ENCODE results near the gene PCSK5. TPM values are rescaled to one million over a fixed set of nuclear protein-coding genes. Genes with fewer than 3 reads are reported as not detected.
"Not testable (repeated sequence)": the region's sequence is repeated elsewhere in the genome, so short reads cannot be mapped to it uniquely, and the experiment has no call there.

PCSK5 gene
- total RNA-seq, 1 donor from 2014 or later = 24.5 TPM

DNA sequence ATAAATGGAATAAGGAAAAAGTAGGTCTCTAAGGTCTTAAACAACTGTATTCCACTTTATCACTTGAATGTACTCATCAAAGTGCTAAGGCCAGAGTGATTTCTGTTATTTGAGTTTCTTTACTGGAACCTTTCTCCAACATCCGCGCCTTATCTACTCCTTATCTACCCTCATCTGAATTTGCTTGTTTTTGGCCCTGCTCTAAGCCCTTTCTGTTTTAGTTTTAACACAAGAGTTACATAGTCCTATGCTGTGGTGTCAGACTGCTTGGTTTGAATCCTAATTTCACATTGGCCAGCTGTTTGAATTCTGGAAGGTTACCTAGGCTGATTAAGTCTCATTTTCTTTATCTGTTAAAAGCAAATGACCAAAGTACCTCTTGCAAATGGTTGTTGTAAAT is 128.3 kb downstream of the PCSK5 start:
- DNase-seq = no peak

- no peak for DNase-seq
Measured at GRCh38 chr9:76020652-76021051, 130.2 kb downstream of the PCSK5 start.

DNA sequence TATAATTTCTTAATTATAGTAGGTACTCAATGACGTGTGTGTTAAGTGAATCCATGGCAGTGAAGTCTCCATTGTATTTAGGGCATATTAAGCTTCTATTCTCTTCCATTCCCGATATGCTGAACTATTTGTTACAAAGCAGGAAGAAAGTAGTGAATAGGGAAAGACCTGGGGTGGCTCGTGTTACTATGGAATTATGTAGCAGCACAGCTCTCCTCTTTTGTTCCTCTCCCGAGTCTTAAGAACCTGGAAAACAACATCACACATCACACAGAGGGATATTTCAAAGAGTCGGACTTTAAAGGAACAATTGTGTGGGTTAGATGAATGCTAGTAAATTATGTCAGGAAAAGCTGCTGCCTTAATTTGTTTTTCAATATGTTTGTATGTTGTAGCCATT is 131.8 kb downstream of the PCSK5 start:
- no peak for DNase-seq

DNA sequence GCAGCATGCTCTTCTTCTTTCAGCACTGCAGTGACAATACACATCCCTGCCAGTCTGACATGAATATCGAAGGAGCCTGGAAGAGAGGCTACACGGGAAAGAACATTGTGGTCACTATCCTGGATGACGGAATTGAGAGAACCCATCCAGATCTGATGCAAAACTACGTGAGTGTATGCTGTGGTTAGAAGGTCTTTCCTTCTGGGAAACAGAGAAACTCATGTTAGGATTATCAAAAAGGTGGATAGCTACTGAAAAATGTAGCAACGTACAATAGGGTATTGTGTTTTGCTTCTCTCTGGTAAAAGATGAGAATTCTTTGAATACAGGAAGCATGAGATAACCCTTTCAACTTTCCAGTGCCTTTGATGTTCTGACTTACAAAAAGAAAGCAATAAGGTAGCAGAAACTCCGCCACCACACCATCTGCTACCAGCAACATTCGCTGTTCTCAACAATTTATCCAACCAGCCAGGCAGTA is 133.3 kb downstream of the PCSK5 start:
- no peak for DNase-seq

- DNase-seq = no peak
Measured at GRCh38 chr9:76025286-76025685, 134.8 kb downstream of the PCSK5 start.

DNA sequence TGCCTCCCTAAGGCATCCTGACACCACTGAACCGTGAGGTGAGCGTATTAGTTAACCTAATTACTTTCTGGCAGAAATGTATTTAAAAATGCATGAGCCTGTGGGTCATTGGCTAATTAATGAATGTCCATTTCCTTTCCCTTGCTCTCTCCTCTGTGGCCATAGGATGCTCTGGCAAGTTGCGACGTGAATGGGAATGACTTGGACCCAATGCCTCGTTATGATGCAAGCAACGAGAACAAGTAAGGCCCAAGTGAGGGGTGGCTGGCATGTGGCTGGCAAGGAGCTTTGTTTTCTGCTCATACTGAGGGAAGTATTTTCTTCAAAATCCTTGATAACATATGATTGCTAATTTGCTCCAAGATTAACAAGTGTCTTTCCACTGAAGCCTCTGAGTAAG is 136.3 kb downstream of the PCSK5 start:
- DNase-seq = no peak

GRCh38 chr9:76027416-76027815 is 136.9 kb downstream of the PCSK5 start:
- DNase-seq = no peak

DNA sequence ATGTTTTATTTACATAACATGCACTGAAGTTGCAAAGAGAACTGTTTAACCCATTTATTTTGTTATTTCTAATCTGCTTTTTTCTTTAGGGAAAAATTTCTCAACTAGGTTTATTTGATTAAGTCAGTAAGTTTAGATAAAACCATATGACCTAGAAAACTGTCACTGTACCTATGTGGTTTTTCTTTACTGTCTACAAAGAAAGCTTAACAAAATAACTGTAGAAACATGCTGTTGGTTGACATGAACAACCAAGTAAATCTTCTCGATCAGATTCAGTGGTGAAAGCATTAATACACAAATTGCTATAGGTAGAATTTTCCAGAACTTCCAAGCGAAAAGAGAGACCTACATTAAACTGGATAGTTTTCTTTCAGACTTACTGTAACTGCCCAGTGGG is 137.4 kb downstream of the PCSK5 start:
- DNase-seq = no peak

- DNase-seq = peak; percentile 22
Measured at GRCh38 chr9:76032038-76032796, 141.7 kb downstream of the PCSK5 start.

GRCh38 chr9:76032797-76033373 is 142.4 kb downstream of the PCSK5 start:
- no peak for DNase-seq

- DNase-seq = no peak
Measured at GRCh38 chr9:76034049-76034448, 143.6 kb downstream of the PCSK5 start.

DNA sequence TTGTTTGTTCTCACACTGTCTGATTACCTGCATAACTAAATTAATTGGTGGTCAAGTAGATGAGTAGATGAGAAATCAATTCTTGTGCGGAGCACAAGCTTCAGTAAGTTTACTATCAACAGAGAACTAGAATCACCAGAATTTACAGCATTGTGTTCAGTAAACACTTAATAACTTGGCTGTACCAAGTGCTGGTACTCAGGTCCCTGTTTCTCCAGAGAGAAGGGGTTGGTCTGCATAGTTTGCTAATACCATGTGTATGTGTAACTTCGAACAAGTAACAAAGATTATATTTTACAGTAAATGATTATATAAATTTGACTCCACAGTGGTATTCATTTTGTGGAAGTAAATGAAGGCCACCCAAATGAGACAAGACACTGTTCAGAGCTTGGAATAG is 146.3 kb downstream of the PCSK5 start:
- no peak for DNase-seq

DNA sequence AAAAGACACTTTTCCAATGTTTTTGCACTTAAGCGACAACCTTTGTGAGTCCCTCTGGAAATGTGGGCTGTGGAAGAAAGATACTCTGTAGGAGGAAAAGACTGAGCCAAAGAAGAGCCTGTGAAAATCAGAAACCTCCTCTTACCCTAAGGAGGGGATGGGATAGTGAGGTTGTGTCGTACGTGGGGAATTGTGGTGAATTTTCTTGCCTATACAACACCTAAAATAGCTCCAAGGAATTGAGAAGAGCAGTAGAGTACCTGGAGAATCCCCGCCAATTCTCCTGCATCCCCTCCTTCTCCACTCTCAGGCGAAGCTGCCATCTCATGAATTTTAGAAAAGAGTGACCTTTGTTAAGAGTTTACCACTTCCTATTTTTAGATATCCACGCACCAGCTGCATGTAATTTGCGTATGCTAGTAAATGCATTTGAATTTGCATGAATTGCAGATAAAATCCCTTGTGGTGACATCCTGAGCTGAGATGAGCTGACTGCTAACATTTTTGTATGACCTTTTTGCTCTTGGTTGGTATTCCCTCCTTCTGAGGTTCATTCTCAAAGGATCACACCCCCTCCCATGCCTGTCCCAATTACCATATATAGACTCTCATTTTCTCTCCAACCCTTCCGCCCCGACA is 147.2 kb downstream of the PCSK5 start:
- DNase-seq = no peak

DNA sequence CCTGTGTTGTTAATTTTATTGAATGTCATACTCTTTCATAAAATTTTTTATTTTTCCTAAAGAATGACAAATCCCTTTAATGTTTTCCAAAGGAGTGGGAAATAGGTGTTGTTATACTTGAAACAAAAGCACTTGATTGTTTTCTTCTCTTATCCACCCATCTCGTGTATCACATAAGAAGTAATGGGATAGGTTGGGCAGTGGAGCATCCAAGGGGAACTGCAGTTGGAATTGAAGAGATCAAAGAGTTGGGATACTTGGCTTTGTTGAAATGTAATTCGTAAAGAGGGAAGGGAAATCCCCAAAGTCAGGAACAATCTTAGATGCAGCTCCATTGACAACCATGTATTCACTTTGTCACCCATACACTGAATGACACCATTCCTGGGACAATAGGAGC is 148.0 kb downstream of the PCSK5 start:
- DNase-seq = no peak

GRCh38 chr9:76044266-76044819 is 153.9 kb downstream of the PCSK5 start:
- DNase-seq = no peak

- no peak for DNase-seq
Measured at GRCh38 chr9:76045221-76045620, 154.7 kb downstream of the PCSK5 start.

GRCh38 chr9:76049341-76049740 is 158.9 kb downstream of the PCSK5 start:
- DNase-seq = no peak

GRCh38 chr9:76067696-76068095 is 177.2 kb downstream of the PCSK5 start:
- no peak for DNase-seq

- DNase-seq = no peak
Measured at GRCh38 chr9:76077537-76077936, 187.1 kb downstream of the PCSK5 start.

- DNase-seq = not testable (repeated sequence)
Measured at GRCh38 chr9:76081281-76081680, 190.8 kb downstream of the PCSK5 start.

- DNase-seq = no peak
Measured at GRCh38 chr9:76082057-76082456, 191.6 kb downstream of the PCSK5 start.

- DNase-seq = no peak
Measured at GRCh38 chr9:76085596-76085995, 195.1 kb downstream of the PCSK5 start.

DNA sequence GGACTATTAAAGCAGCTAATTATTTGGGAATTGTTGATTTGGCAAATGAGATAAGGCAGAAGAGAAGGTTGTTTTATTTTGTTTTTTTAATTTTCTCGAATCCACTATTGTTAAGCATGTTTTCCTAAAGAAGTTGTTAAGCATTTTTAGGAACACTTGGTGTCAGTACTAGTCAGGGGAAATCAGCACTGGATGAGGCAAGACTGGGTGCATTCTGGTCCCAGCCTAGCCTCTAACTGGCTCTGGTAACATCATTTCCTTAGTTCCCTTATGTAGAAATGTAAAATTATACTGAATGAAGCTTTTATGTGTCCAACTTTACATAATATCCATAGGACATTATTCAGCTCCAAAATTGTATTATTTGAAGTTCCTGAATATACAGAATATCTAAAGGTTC is 196.1 kb downstream of the PCSK5 start:
- DNase-seq = no peak
